HepG2 (cell line): ENCODE results near the gene VPS4A. TPM values are rescaled to one million over a fixed set of nuclear protein-coding genes. Genes with fewer than 3 reads are reported as not detected.

ENCODE experiments used
- ASH2L ChIP-seq: fragments of 300-600, 200-600 bp; sonication (generic); IDR thresholded peaks from 2 replicates; pipeline ENCODE4 v1.7.0; 2017; ENCODE audit warnings: low read depth, mild to moderate bottlenecking, moderate library complexity, mixed read lengths, low read length; ENCODE audit not compliant: insufficient read length
- BATF2 ChIP-seq: sonication (generic); formaldehyde crosslinking; IDR thresholded peaks from 2 replicates; pipeline ENCODE4 v1.8.0; 2022; ENCODE audit warnings: mild to moderate bottlenecking, missing genetic modification reagents, moderate library complexity
- CENPX ChIP-seq: sonication (generic); formaldehyde crosslinking; IDR thresholded peaks from 2 replicates; pipeline ENCODE4 v1.9.0; 2021; ENCODE audit warnings: mild to moderate bottlenecking, missing genetic modification reagents, moderate library complexity
- HNF4G ChIP-seq, 2 experiments: sonication (generic) in 1 of 2; formaldehyde crosslinking in 1 of 2; IDR thresholded peaks; 2 replicates each; pipeline versions ENCODE4 v1.4.0 to v1.6.1; 2011 to 2020; ENCODE audit warnings: borderline replicate concordance in 2 of 2, low read depth in 2 of 2, mild to moderate bottlenecking in 2 of 2, low read length in 1 of 2, missing genetic modification reagents in 1 of 2, moderate library complexity in 1 of 2
- HOXA5 ChIP-seq: sonication (generic); formaldehyde crosslinking; IDR thresholded peaks from 2 replicates; pipeline ENCODE4 v1.4.0; 2020; ENCODE audit warnings: missing genetic modification reagents
- POGZ ChIP-seq: sonication (generic); formaldehyde crosslinking; IDR thresholded peaks from 2 replicates; pipeline ENCODE4 v1.4.0; 2020; ENCODE audit warnings: mild to moderate bottlenecking, missing genetic modification reagents
- PREB ChIP-seq: sonication (generic); formaldehyde crosslinking; IDR thresholded peaks from 2 replicates; pipeline ENCODE4 v1.4.0; 2020; ENCODE audit warnings: missing genetic modification reagents
- REL ChIP-seq: sonication (generic); formaldehyde crosslinking; conservative IDR thresholded peaks from 2 replicates; pipeline ENCODE4 v1.8.0; 2022; ENCODE audit warnings: mild to moderate bottlenecking, missing genetic modification reagents, moderate library complexity
- TARDBP ChIP-seq: sonication (generic); formaldehyde crosslinking; IDR thresholded peaks from 2 replicates; pipeline ENCODE4 v1.8.0; 2022; ENCODE audit warnings: mild to moderate bottlenecking, missing genetic modification reagents
- TCF12 ChIP-seq, 2 experiments: fragments of 450-650 bp in 1 of 2; sonication (generic) in 1 of 2; formaldehyde crosslinking in 1 of 2; IDR thresholded peaks; 2 replicates each; pipeline versions ENCODE4 v1.6.1 to v1.8.0; 2017 to 2022; ENCODE audit warnings: antibody characterized with exemption in 1 of 2, mild to moderate bottlenecking in 1 of 2, missing genetic modification reagents in 1 of 2, moderate library complexity in 1 of 2
- ZNF256 ChIP-seq: sonication (generic); formaldehyde crosslinking; conservative IDR thresholded peaks from 2 replicates; pipeline ENCODE4 v1.4.0; 2020; ENCODE audit warnings: missing genetic modification reagents
- ZNF276 ChIP-seq: sonication (generic); formaldehyde crosslinking; IDR thresholded peaks from 2 replicates; pipeline ENCODE4 v1.4.0; 2020; ENCODE audit warnings: mild to moderate bottlenecking, low read depth, missing genetic modification reagents
- ZNF335 ChIP-seq: sonication (generic); formaldehyde crosslinking; IDR thresholded peaks from 2 replicates; pipeline ENCODE4 v1.4.0; 2020; ENCODE audit warnings: missing genetic modification reagents
- polyA plus RNA-seq, 8 experiments: library from polyadenylated mRNA; depleted of rRNA in 3 of 8; stranded (reverse) in 7 of 8; unstranded in 1 of 8; fragments of >200 nt; fragmentation: Illumina TruSeq in 4 of 8; extraction: Trizol in 4 of 8; gene quantifications; 2 replicates each; pipeline versions ENCODE4 v1.2.1 to v1.2.3, GENCODE V29; 2011 to 2016; ENCODE audit warnings: low read depth in 4 of 8, missing spikeins in 1 of 8, mixed read lengths in 1 of 8; ENCODE audit not compliant: insufficient read depth in 1 of 8
- total RNA-seq, 5 experiments: library from RNA; depleted of rRNA; stranded (reverse); fragments of >200 nt; fragmentation: Illumina TruSeq; extraction: Trizol; gene quantifications; 2 replicates each; pipeline ENCODE4 v1.2.3, GENCODE V29; 2016; ENCODE audit warnings: low read depth in 1 of 5
- TF ChIP-seq, protein P1 (sequence below): IDR thresholded peaks from 2 replicates; pipeline ENCODE4 v1.6.1; 2012; ENCODE audit warnings: low read depth, low read length, improper control_type of control experiment
- TF ChIP-seq, protein P2 (sequence below), 2 experiments: sonication (generic) in 1 of 2; formaldehyde crosslinking in 1 of 2; IDR thresholded peaks; 2 replicates each; pipeline versions ENCODE4 v1.4.0 to v1.6.1; 2016 to 2020; ENCODE audit warnings: borderline replicate concordance in 1 of 2, low read depth in 1 of 2, mild to moderate bottlenecking in 1 of 2, missing genetic modification reagents in 1 of 2

Gene VPS4A
- total and polyA plus RNA-seq, 2 of the 13 experiments (the other 11 are each of a cell fraction or from before 2014, with no cell fraction given), result 13.2 to 27.9 TPM

- 0 out of 2 replicates have a peak, but pooled peaks have one; percentile 53 for TF ChIP-seq REL (CRISPR knock-in tag)
- TF ChIP-seq, protein P1, sequence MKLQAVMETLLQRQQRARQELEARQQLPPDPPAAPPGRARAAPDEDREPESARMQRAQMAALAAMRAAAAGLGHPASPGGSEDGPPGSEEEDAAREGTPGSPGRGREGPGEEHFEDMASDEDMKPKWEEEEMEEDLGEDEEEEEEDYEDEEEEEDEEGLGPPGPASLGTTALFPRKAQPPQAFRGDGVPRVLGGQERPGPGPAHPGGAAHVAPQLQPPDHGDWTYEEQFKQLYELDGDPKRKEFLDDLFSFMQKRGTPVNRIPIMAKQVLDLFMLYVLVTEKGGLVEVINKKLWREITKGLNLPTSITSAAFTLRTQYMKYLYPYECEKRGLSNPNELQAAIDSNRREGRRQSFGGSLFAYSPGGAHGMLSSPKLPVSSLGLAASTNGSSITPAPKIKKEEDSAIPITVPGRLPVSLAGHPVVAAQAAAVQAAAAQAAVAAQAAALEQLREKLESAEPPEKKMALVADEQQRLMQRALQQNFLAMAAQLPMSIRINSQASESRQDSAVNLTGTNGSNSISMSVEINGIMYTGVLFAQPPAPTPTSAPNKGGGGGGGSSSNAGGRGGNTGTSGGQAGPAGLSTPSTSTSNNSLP, result no peak
- TF ChIP-seq POGZ, result peak; percentile 77
- no peak for TF ChIP-seq ZNF276 (CRISPR knock-in tag)
- TF ChIP-seq ZNF335 (CRISPR knock-in tag), result peak; percentile 58; the same call in 1 of the 2 replicates
- no peak for TF ChIP-seq ASH2L
- TF ChIP-seq TCF12 (IDR thresholded peaks at IDR 0.05), result no peak
- TF ChIP-seq TCF12 (CRISPR knock-in tag; IDR thresholded peaks at IDR 0.05), result no peak
- no peak for TF ChIP-seq CENPX (CRISPR knock-in tag)
- no peak; the same call in 1 of the 2 replicates for TF ChIP-seq HNF4G (IDR thresholded peaks at IDR 0.05; ENCODE audit: borderline replicate concordance, low read depth, low read length)
- no peak for TF ChIP-seq HNF4G (CRISPR knock-in tag; IDR thresholded peaks at IDR 0.05; ENCODE audit: borderline replicate concordance, low read depth)
- TF ChIP-seq HOXA5, result peak; percentile 9; the same call in 1 of the 2 replicates
- TF ChIP-seq PREB (CRISPR knock-in tag), result no peak
- TF ChIP-seq TARDBP (CRISPR knock-in tag), result peak; percentile 27; the same call in 1 of the 2 replicates
- no peak for TF ChIP-seq BATF2 (CRISPR knock-in tag)
- TF ChIP-seq, protein P2, sequence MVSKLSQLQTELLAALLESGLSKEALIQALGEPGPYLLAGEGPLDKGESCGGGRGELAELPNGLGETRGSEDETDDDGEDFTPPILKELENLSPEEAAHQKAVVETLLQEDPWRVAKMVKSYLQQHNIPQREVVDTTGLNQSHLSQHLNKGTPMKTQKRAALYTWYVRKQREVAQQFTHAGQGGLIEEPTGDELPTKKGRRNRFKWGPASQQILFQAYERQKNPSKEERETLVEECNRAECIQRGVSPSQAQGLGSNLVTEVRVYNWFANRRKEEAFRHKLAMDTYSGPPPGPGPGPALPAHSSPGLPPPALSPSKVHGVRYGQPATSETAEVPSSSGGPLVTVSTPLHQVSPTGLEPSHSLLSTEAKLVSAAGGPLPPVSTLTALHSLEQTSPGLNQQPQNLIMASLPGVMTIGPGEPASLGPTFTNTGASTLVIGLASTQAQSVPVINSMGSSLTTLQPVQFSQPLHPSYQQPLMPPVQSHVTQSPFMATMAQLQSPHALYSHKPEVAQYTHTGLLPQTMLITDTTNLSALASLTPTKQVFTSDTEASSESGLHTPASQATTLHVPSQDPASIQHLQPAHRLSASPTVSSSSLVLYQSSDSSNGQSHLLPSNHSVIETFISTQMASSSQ (IDR thresholded peaks at IDR 0.05; ENCODE audit: low read depth), result no peak
- TF ChIP-seq, protein P2 (CRISPR knock-in tag; IDR thresholded peaks at IDR 0.05; ENCODE audit: borderline replicate concordance), result 0 out of 2 replicates have a peak, but pooled peaks have one; percentile 19
- TF ChIP-seq ZNF256, result no peak
Measured at GRCh38 chr16:69310653-69311532, at the start of gene VPS4A (continued).
